H1 (cell line): ENCODE data around the gene SETDB2. TPM values are rescaled to one million over a fixed set of nuclear protein-coding genes. Genes with fewer than 3 reads are reported as not detected.

Experiments used
- CTCF ChIA-PET: fragments of 300-600 bp; sonication (Branson Sonifier 250); formaldehyde crosslinking; loops from one replicate; lab custom pipeline; 2021; ENCODE audit not compliant: partially characterized antibody; lab: Charles Lee
- POLR2A ChIA-PET: fragments of 300-600 bp; sonication (Branson Sonifier 250); formaldehyde crosslinking; loops from one replicate; lab custom pipeline; 2021; ENCODE audit warnings: inconsistent platforms; ENCODE audit not compliant: partially characterized antibody; lab: Charles Lee
- DNase-seq, 2 experiments: peaks; one replicate each; pipeline versions ENCODE4 v3.0.0 to v3.0.0-alpha.2; 2010 to 2022; ENCODE audit warnings: low spot score in 2 of 2, low read depth in 1 of 2, mixed read lengths in 1 of 2
- FAIRE-seq: peaks from 2 replicates; lab custom pipeline; 2011; peaks lifted over from hg19 to GRCh38; lab: Jason Lieb, UNC
- H2AFZ ChIP-seq: 2 replicates; pipeline ENCODE4 v1.8.1; 2012; ENCODE audit warnings: low read length, inconsistent platforms
- H2AK5ac ChIP-seq: 2 replicates; pipeline ENCODE4 v1.6.1; 2013; ENCODE audit warnings: low read depth, low read length
- H2BK120ac ChIP-seq: replicated peaks from 2 replicates; pipeline ENCODE3; 2013; ENCODE audit warnings: low read depth, low read length, inconsistent platforms
- H2BK12ac ChIP-seq: 2 replicates; pipeline ENCODE4 v1.6.1; 2013; ENCODE audit warnings: low read depth, low read length
- H2BK15ac ChIP-seq: 2 replicates; pipeline ENCODE4 v1.6.1; 2013; ENCODE audit warnings: low read length
- H2BK20ac ChIP-seq: 2 replicates; pipeline ENCODE4 v1.6.1; 2013; ENCODE audit warnings: low read length
- H2BK5ac ChIP-seq: 2 replicates; pipeline ENCODE4 v1.6.1; 2013; ENCODE audit warnings: low read depth, low read length
- H3K14ac ChIP-seq: 2 replicates; pipeline ENCODE4 v1.6.1; 2013; ENCODE audit warnings: inconsistent platforms; ENCODE audit not compliant: insufficient read length
- H3K18ac ChIP-seq: 2 replicates; pipeline ENCODE4 v1.6.1; 2013; ENCODE audit warnings: low read length; ENCODE audit errors: extremely low read depth
- H3K23ac ChIP-seq: 2 replicates; pipeline ENCODE4 v1.6.1; 2013; ENCODE audit warnings: inconsistent platforms; ENCODE audit not compliant: insufficient read length
- H3K23me2 ChIP-seq: 2 replicates; pipeline ENCODE4 v1.6.1; 2013; ENCODE audit warnings: low read depth, low read length
- H3K27ac ChIP-seq: 2 replicates; pipeline ENCODE4 v1.6.1; 2011; ENCODE audit warnings: low read depth, low read length, inconsistent platforms
- H3K27me3 ChIP-seq, 4 experiments: replicated peaks in 1 of 4; 1 replicate in 1 of 4; 2 replicates in 3 of 4; pipeline versions ENCODE4 v1.6.1 to v1.8.1; 2011 to 2013; ENCODE audit warnings: low read length in 3 of 4, mild to moderate bottlenecking in 3 of 4, inconsistent platforms in 2 of 4, mixed read lengths in 2 of 4, moderate library complexity in 1 of 4; ENCODE audit not compliant: control insufficient read depth in 3 of 4, insufficient read depth in 3 of 4; ENCODE audit errors: extremely low read depth in 1 of 4
- H3K36me3 ChIP-seq, 4 experiments: 2 replicates each; pipeline versions ENCODE4 v1.6.1 to v1.8.1; 2011 to 2013; ENCODE audit warnings: mild to moderate bottlenecking in 4 of 4, low read length in 3 of 4, moderate library complexity in 2 of 4, control low read depth in 1 of 4, inconsistent platforms in 1 of 4; ENCODE audit not compliant: insufficient read depth in 4 of 4, control insufficient read depth in 2 of 4
- H3K4ac ChIP-seq: replicated peaks from 2 replicates; pipeline ENCODE3; 2013; ENCODE audit warnings: low read length, low read depth, mixed read lengths, inconsistent platforms; ENCODE audit not compliant: insufficient read length
- H3K4me1 ChIP-seq, 4 experiments: replicated peaks in 1 of 4; 1 replicate in 1 of 4; 2 replicates in 3 of 4; pipeline versions ENCODE4 v1.6.1 to v1.8.1; 2011 to 2013; ENCODE audit warnings: low read length in 3 of 4, inconsistent platforms in 2 of 4, mixed read lengths in 1 of 4; ENCODE audit not compliant: insufficient read depth in 4 of 4, control insufficient read depth in 3 of 4
- H3K4me2 ChIP-seq, 2 experiments: 2 replicates each; pipeline versions ENCODE4 v1.6.1 to v1.8.1; 2011 to 2013; ENCODE audit warnings: low read depth in 2 of 2, low read length in 2 of 2, control low read depth in 1 of 2, inconsistent platforms in 1 of 2, mild to moderate bottlenecking in 1 of 2; ENCODE audit not compliant: insufficient read depth in 1 of 2
- H3K4me3 ChIP-seq, 4 experiments: fragments of 200-600, 300-600 bp in 1 of 4; sonication (generic), shearing (Covaris generic), sonication (Bioruptor Twin) in 1 of 4; 2 replicates each; pipeline versions ENCODE4 v1.5.1 to v1.8.1; 2011 to 2016; ENCODE audit warnings: low read length in 4 of 4, low read depth in 3 of 4, control low read depth in 2 of 4, inconsistent platforms in 2 of 4, mild to moderate bottlenecking in 2 of 4, mixed read lengths in 1 of 4, moderate library complexity in 1 of 4; ENCODE audit not compliant: insufficient read depth in 2 of 4; ENCODE audit errors: extremely low read depth in 1 of 4
- H3K56ac ChIP-seq: replicated peaks from 2 replicates; pipeline ENCODE3; 2013; ENCODE audit warnings: low read depth, mild to moderate bottlenecking, mixed read lengths, low read length, inconsistent platforms; ENCODE audit not compliant: insufficient read length
- H3K79me1 ChIP-seq: 2 replicates; pipeline ENCODE4 v1.6.1; 2013; ENCODE audit warnings: low read depth, low read length, control low read depth
- H3K79me2 ChIP-seq, 2 experiments: 2 replicates each; pipeline versions ENCODE4 v1.6.1 to v1.8.1; 2012 to 2013; ENCODE audit warnings: low read length in 2 of 2, mild to moderate bottlenecking in 2 of 2, inconsistent platforms in 1 of 2; ENCODE audit not compliant: insufficient read depth in 2 of 2, control insufficient read depth in 1 of 2
- H3K9ac ChIP-seq, 4 experiments: replicated peaks in 1 of 4; 1 replicate in 1 of 4; 2 replicates in 3 of 4; pipeline versions ENCODE4 v1.6.1 to v1.8.1; 2011 to 2013; ENCODE audit warnings: low read depth in 3 of 4, low read length in 3 of 4, control low read depth in 2 of 4, mild to moderate bottlenecking in 2 of 4, moderate library complexity in 2 of 4, inconsistent platforms in 1 of 4; ENCODE audit errors: extremely low read depth in 1 of 4
- H3K9me3 ChIP-seq, 2 experiments: 2 replicates each; pipeline versions ENCODE4 v1.6.1 to v1.8.1; 2012 to 2013; ENCODE audit warnings: mild to moderate bottlenecking in 2 of 2, moderate library complexity in 2 of 2, control low read depth in 1 of 2, inconsistent platforms in 1 of 2, low read depth in 1 of 2, low read length in 1 of 2, mixed read lengths in 1 of 2; ENCODE audit not compliant: insufficient read depth in 2 of 2
- H4K20me1 ChIP-seq, 2 experiments: replicated peaks in 1 of 2; 2 replicates each; pipeline versions ENCODE3 to v1.8.1; 2011 to 2013; ENCODE audit warnings: inconsistent platforms in 2 of 2, low read length in 2 of 2, mild to moderate bottlenecking in 1 of 2; ENCODE audit not compliant: insufficient read depth in 2 of 2, control insufficient read depth in 1 of 2
- H4K5ac ChIP-seq: 2 replicates; pipeline ENCODE4 v1.6.1; 2013; ENCODE audit warnings: low read length, low read depth, mixed read lengths, inconsistent platforms; ENCODE audit not compliant: insufficient read length
- H4K8ac ChIP-seq: 2 replicates; pipeline ENCODE4 v1.8.0; 2013; ENCODE audit warnings: mild to moderate bottlenecking, moderate library complexity, low read length, inconsistent platforms; ENCODE audit not compliant: insufficient read depth; ENCODE audit errors: extremely low read depth
- H4K91ac ChIP-seq: replicated peaks from 2 replicates; pipeline ENCODE3; 2013; ENCODE audit warnings: low read length, mixed read lengths, inconsistent platforms; ENCODE audit not compliant: insufficient read length
- CBX5 ChIP-seq: fragments of 300-800, 300-1000 bp; sonication (generic); IDR thresholded peaks from 2 replicates; pipeline ENCODE4 v1.7.1; 2016; ENCODE audit warnings: antibody characterized with exemption, low read length, low read depth
- CEBPB ChIP-seq: IDR thresholded peaks from 2 replicates; pipeline ENCODE4 v1.6.1; 2012; ENCODE audit warnings: low read depth, low read length
- CHD1 ChIP-seq: IDR thresholded peaks from 2 replicates; pipeline ENCODE4 v1.6.1; 2012; ENCODE audit warnings: low read depth, low read length, improper control_type of control experiment
- EGR1 ChIP-seq: IDR thresholded peaks from 2 replicates; pipeline ENCODE4 v1.6.1; 2011; ENCODE audit warnings: low read depth, low read length, borderline replicate concordance
- HDAC2 ChIP-seq, 2 experiments: fragments of 300-600 bp in 1 of 2; sonication (generic) in 1 of 2; IDR thresholded peaks; 2 replicates each; pipeline ENCODE4 v1.6.1; 2011 to 2012; ENCODE audit warnings: low read depth in 2 of 2, low read length in 2 of 2, mild to moderate bottlenecking in 2 of 2, moderate library complexity in 2 of 2, borderline replicate concordance in 1 of 2, inconsistent platforms in 1 of 2
- HDAC6 ChIP-seq: IDR thresholded peaks from one replicate; pipeline ENCODE4 v1.7.1; 2012; ENCODE audit warnings: low read depth, mild to moderate bottlenecking, inconsistent platforms, low read length, moderate library complexity
- JUND ChIP-seq: IDR thresholded peaks from 2 replicates; pipeline ENCODE4 v1.6.1; 2011; ENCODE audit warnings: mild to moderate bottlenecking, improper control_type of control experiment, low read length
- KDM1A ChIP-seq: fragments of 200-600, 300-600 bp; sonication (generic); IDR thresholded peaks from 2 replicates; pipeline ENCODE4 v1.7.1; 2016; ENCODE audit warnings: mild to moderate bottlenecking, low read length, borderline replicate concordance
- RAD21 ChIP-seq, 2 experiments: IDR thresholded peaks in 1 of 2; conservative IDR thresholded peaks in 1 of 2; 2 replicates each; pipeline ENCODE4 v1.6.1; 2011; ENCODE audit warnings: low read depth in 2 of 2, low read length in 2 of 2, improper control_type of control experiment in 1 of 2, inconsistent platforms in 1 of 2, mild to moderate bottlenecking in 1 of 2, moderate library complexity in 1 of 2
- SP1 ChIP-seq: IDR thresholded peaks from 2 replicates; pipeline ENCODE4 v1.6.1; 2011; ENCODE audit warnings: low read depth, low read length
- WGBS, 2 experiments: shearing (Covaris generic) in 1 of 2; methylation state at CpG; one replicate each; pipeline versions ENCODE4 v1.1.6 to v1.1.7; 2013 to 2015; ENCODE audit warnings: low lambda C conversion rate in 2 of 2, mixed read lengths in 2 of 2, inconsistent platforms in 1 of 2, low coverage in 1 of 2, missing lambda C conversion rate in 1 of 2; ENCODE audit not compliant: insufficient replicate concordance in 2 of 2, insufficient coverage in 1 of 2, insufficient read length in 1 of 2; ENCODE audit errors: extremely low coverage in 1 of 2, missing lambda C conversion rate in 1 of 2; 5-methylcytosine and 5-hydroxymethylcytosine counted together
- polyA plus RNA-seq, 7 experiments: library from polyadenylated mRNA; depleted of rRNA in 3 of 7; stranded (reverse) in 5 of 7; unstranded in 2 of 7; fragments of >200 nt in 5 of 7; fragments of 200-250 nt in 2 of 7; gene quantifications; 1 replicate in 5 of 7; 2 replicates in 1 of 7; 4 replicates in 1 of 7; pipeline versions ENCODE4 v1.2.1 to v1.2.3, GENCODE V29; 2011 to 2013; ENCODE audit warnings: missing spikeins in 2 of 7, mixed read lengths in 2 of 7
- total RNA-seq: library from RNA; stranded (reverse); fragmentation: NEBNext Ultra II Directional; extraction: Animal tissue kit (Norgen Biotek cat#: 25700); gene quantifications from 2 replicates; pipeline ENCODE4 v1.2.1, GENCODE V29; 2021
- TF ChIP-seq, protein P1 (sequence below): IDR thresholded peaks from 2 replicates; pipeline ENCODE4 v1.6.1; 2012; ENCODE audit warnings: low read length, inconsistent platforms
- TF ChIP-seq, protein P2 (sequence below): IDR thresholded peaks from 2 replicates; pipeline ENCODE4 v1.6.1; 2011; ENCODE audit warnings: low read depth, mild to moderate bottlenecking, low read length; ENCODE audit not compliant: insufficient read depth

Gene SETDB2
- total and polyA plus RNA-seq, 2 of the 8 experiments (the other 6 are each of a cell fraction or from before 2014, with no cell fraction given): 1.2 to 6.1 TPM

DNA sequence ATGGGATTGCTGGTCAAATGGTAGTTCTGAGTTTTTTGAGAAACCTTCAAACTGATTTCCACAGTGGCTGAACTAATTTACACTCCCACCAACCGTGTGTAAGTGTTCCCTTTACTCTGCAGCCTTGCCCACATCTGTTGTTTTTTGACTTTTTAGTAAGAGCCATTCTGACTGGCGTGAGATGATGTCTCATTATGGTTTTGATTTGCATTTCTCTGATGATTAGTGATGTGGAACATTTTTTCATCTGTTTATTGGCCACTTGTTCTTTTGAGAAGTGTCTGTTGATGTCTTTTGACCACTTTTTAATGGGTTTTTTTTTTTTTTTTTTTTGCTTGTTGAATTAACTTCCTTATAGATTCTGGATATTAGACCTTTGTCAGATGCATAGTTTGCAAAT, 4.5 kb upstream of the SETDB2 start:
- Histone ChIP-seq H3K4me3 (no peak overlapping the region), H3K18ac (no peak overlapping the region), H2AFZ (no peak overlapping the region), H4K5ac (no peak overlapping the region), H2BK12ac (no peak overlapping the region), H3K79me1 (no peaks in the 10 kb centered on the region), H3K79me2 (no peaks in the 10 kb centered on the region), H3K36me3 (no peaks in the 10 kb centered on the region), H4K8ac (no peak overlapping the region), H2BK20ac (no peak overlapping the region), H3K4me2 (no peak overlapping the region), H3K27ac (no peak overlapping the region), H3K23ac (no peak overlapping the region), H3K9ac (no peak overlapping the region), H3K4ac (no peak overlapping the region), H4K20me1 (no peaks in the 10 kb centered on the region), H2AK5ac (no peak overlapping the region), H3K14ac (no peak overlapping the region), H2BK120ac (no peak overlapping the region), H3K4me1 (peaks cover 0 to 3% (median 0%) of the 10 kb centered on the region in 4 experiments; a peak in 1 of 7 replicates), H2BK5ac (no peak overlapping the region), H3K27me3 (no peaks in the 10 kb centered on the region), H2BK15ac (no peak overlapping the region), H3K56ac (no peak overlapping the region), H3K23me2 (peaks cover 6% of the 10 kb centered on the region), H3K9me3 (no peaks in the 10 kb centered on the region), H4K91ac (no peak overlapping the region)
- FAIRE-seq (no peak), DNase-seq (no peak)
- ChIA-PET POLR2A (interaction anchor here (1.3 kb wide), 1 partner anchor 57 kb away, joined by 3 read pairs; no protein-coding TSS in a partner anchor), CTCF (no interaction called here)
- WGBS, 2 experiments: 78% methylated on average over 2 of the region's 2 CpGs; no CpG with 5 or more reads in 1 of the 2 experiments
- TF ChIP-seq KDM1A: no peak
- TF ChIP-seq CHD1: no peak
- TF ChIP-seq, protein P1, sequence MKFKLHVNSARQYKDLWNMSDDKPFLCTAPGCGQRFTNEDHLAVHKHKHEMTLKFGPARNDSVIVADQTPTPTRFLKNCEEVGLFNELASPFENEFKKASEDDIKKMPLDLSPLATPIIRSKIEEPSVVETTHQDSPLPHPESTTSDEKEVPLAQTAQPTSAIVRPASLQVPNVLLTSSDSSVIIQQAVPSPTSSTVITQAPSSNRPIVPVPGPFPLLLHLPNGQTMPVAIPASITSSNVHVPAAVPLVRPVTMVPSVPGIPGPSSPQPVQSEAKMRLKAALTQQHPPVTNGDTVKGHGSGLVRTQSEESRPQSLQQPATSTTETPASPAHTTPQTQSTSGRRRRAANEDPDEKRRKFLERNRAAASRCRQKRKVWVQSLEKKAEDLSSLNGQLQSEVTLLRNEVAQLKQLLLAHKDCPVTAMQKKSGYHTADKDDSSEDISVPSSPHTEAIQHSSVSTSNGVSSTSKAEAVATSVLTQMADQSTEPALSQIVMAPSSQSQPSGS: no peak
- TF ChIP-seq SP1: no peak
- TF ChIP-seq HDAC6: no peak
- TF ChIP-seq RAD21 (IDR thresholded peaks at IDR 0.05 in 1 of 2, conservative IDR thresholded peaks at IDR 0.05 in 1 of 2; ENCODE audit: low read depth in 2 of 2, low read length in 2 of 2): no peak
- no peak for TF ChIP-seq CBX5
- TF ChIP-seq, protein P2, sequence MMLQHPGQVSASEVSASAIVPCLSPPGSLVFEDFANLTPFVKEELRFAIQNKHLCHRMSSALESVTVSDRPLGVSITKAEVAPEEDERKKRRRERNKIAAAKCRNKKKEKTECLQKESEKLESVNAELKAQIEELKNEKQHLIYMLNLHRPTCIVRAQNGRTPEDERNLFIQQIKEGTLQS: no peak
- TF ChIP-seq CEBPB: no peak
- no peak for TF ChIP-seq JUND
- no peak for TF ChIP-seq HDAC2 (IDR thresholded peaks at IDR 0.05; ENCODE audit: borderline replicate concordance in 1 of 2, low read depth in 2 of 2, low read length in 2 of 2)
- no peak for TF ChIP-seq EGR1
